Mesenchymal stem cell (in vitro differentiated cells and primary cell): ENCODE data around the gene KIAA0753.

Experiments
- DNase-seq: peaks from one replicate; pipeline ENCODE4 v3.0.0-alpha.2; 2013
- H2AFZ ChIP-seq: one replicate; pipeline ENCODE4 v1.6.1; 2013; ENCODE audit warnings: low read depth, mild to moderate bottlenecking, control low read depth, inconsistent platforms, low read length, moderate library complexity
- H2AK5ac ChIP-seq: 2 replicates; pipeline ENCODE4 v1.6.1; 2013; ENCODE audit warnings: low read length, moderate library complexity, mild to moderate bottlenecking, inconsistent platforms; ENCODE audit not compliant: severe bottlenecking
- H2BK120ac ChIP-seq: one replicate; pipeline ENCODE4 v1.6.1; 2013; ENCODE audit warnings: low read depth, mild to moderate bottlenecking, inconsistent platforms, low read length, moderate library complexity
- H2BK12ac ChIP-seq, 2 experiments: one replicate each; pipeline ENCODE4 v1.6.1; 2013; ENCODE audit warnings: inconsistent platforms in 2 of 2, low read length in 2 of 2, mild to moderate bottlenecking in 2 of 2, moderate library complexity in 2 of 2, control low read depth in 1 of 2
- H2BK15ac ChIP-seq: one replicate; pipeline ENCODE4 v1.6.1; 2013; ENCODE audit warnings: mild to moderate bottlenecking, low read depth, inconsistent platforms; ENCODE audit not compliant: poor library complexity, severe bottlenecking
- H2BK5ac ChIP-seq: 2 replicates; pipeline ENCODE4 v1.6.1; 2013; ENCODE audit warnings: low read depth, mild to moderate bottlenecking, low read length, control low read depth, inconsistent platforms; ENCODE audit not compliant: poor library complexity, severe bottlenecking
- H3K14ac ChIP-seq, 2 experiments: one replicate each; pipeline ENCODE4 v1.6.1; 2013; ENCODE audit warnings: inconsistent platforms in 2 of 2, low read length in 2 of 2, control low read depth in 1 of 2, mild to moderate bottlenecking in 1 of 2, moderate library complexity in 1 of 2
- H3K18ac ChIP-seq, 2 experiments: one replicate each; pipeline ENCODE4 v1.6.1; 2013; ENCODE audit warnings: inconsistent platforms in 2 of 2, low read length in 2 of 2, control low read depth in 1 of 2, low read depth in 1 of 2, mild to moderate bottlenecking in 1 of 2
- H3K23ac ChIP-seq, 2 experiments: one replicate each; pipeline ENCODE4 v1.6.1; 2013; ENCODE audit warnings: inconsistent platforms in 2 of 2, low read length in 2 of 2, mild to moderate bottlenecking in 2 of 2, moderate library complexity in 2 of 2, control low read depth in 1 of 2
- H3K27ac ChIP-seq: 2 replicates; pipeline ENCODE4 v1.5.1; 2013; ENCODE audit warnings: mild to moderate bottlenecking, moderate library complexity, low read length, control low read depth, inconsistent platforms; ENCODE audit not compliant: poor library complexity, severe bottlenecking
- H3K27me3 ChIP-seq, 2 experiments: 2 replicates each; pipeline versions ENCODE4 v1.6.1 to v1.7.0; 2013; ENCODE audit warnings: low read length in 2 of 2, mild to moderate bottlenecking in 2 of 2, moderate library complexity in 2 of 2, control low read depth in 1 of 2, inconsistent platforms in 1 of 2; ENCODE audit not compliant: control insufficient read depth in 1 of 2, insufficient read depth in 1 of 2
- H3K36me3 ChIP-seq, 2 experiments: 2 replicates each; pipeline versions ENCODE4 v1.6.1 to v1.7.0; 2013; ENCODE audit warnings: low read length in 2 of 2, control low read depth in 1 of 2, inconsistent platforms in 1 of 2, low read depth in 1 of 2, mild to moderate bottlenecking in 1 of 2; ENCODE audit not compliant: insufficient read depth in 2 of 2, control insufficient read depth in 1 of 2
- H3K4ac ChIP-seq, 2 experiments: one replicate each; pipeline ENCODE4 v1.6.1; 2013; ENCODE audit warnings: inconsistent platforms in 2 of 2, low read length in 2 of 2, mild to moderate bottlenecking in 2 of 2, moderate library complexity in 2 of 2, control low read depth in 1 of 2, low read depth in 1 of 2
- H3K4me1 ChIP-seq: 2 replicates; pipeline ENCODE4 v1.6.1; 2013; ENCODE audit warnings: low read depth, low read length, control low read depth; ENCODE audit not compliant: control insufficient read depth, insufficient read depth
- H3K4me2 ChIP-seq: 2 replicates; pipeline ENCODE4 v1.6.1; 2013; ENCODE audit warnings: low read length, mild to moderate bottlenecking, inconsistent platforms; ENCODE audit not compliant: poor library complexity, severe bottlenecking
- H3K4me3 ChIP-seq, 2 experiments: 2 replicates each; pipeline versions ENCODE4 v1.5.1 to v1.7.0; 2013; ENCODE audit warnings: low read length in 2 of 2, mild to moderate bottlenecking in 2 of 2, control low read depth in 1 of 2, low read depth in 1 of 2; ENCODE audit not compliant: insufficient read depth in 1 of 2
- H3K79me1 ChIP-seq: replicated peaks from 2 replicates; pipeline ENCODE4 v1.6.1; 2013; ENCODE audit warnings: mild to moderate bottlenecking, control low read depth, low read length, inconsistent platforms; ENCODE audit not compliant: poor library complexity, severe bottlenecking
- H3K9ac ChIP-seq: 2 replicates; pipeline ENCODE4 v1.7.0; 2013; ENCODE audit warnings: mild to moderate bottlenecking, low read length, moderate library complexity
- H3K9me3 ChIP-seq: 2 replicates; pipeline ENCODE4 v1.7.0; 2013; ENCODE audit warnings: mild to moderate bottlenecking, low read length; ENCODE audit not compliant: control insufficient read depth
- H4K8ac ChIP-seq: one replicate; pipeline ENCODE4 v1.6.1; 2013; ENCODE audit warnings: inconsistent platforms, mild to moderate bottlenecking, low read length, moderate library complexity
- H4K91ac ChIP-seq: one replicate; pipeline ENCODE4 v1.6.1; 2013; ENCODE audit warnings: mild to moderate bottlenecking, low read length, inconsistent platforms
- WGBS: methylation state at CpG from one replicate; pipeline ENCODE4 v1.1.7; 2013; ENCODE audit warnings: mixed read lengths; 5-methylcytosine and 5-hydroxymethylcytosine counted together

The KIAA0753 gene

GRCh38 chr17:6633263-6633662 lies 7.2 kb downstream of the KIAA0753 start:
- no peak overlapping the region for H3K4me3 ChIP-seq
- H2BK15ac ChIP-seq = no peak overlapping the region
- no peak overlapping the region for H3K23ac ChIP-seq
- no peak overlapping the region for H3K9ac ChIP-seq
- H3K36me3 ChIP-seq = peaks cover 24 to 71% of the 10 kb centered on the region in 2 experiments
- H3K14ac ChIP-seq = no peak overlapping the region
- no peak overlapping the region for H4K91ac ChIP-seq
- H2AFZ ChIP-seq = no peak overlapping the region
- H2BK12ac ChIP-seq = no peak overlapping the region
- H2BK120ac ChIP-seq = no peak overlapping the region
- no peak overlapping the region for H3K4me2 ChIP-seq
- peaks cover 14% of the 10 kb centered on the region for H3K4me1 ChIP-seq
- no peak overlapping the region for H3K27ac ChIP-seq
- peaks cover 42% of the 10 kb centered on the region for H3K79me1 ChIP-seq
- H3K27me3 ChIP-seq = no peaks in the 10 kb centered on the region
- DNase-seq = no peak
- no peak overlapping the region for H3K18ac ChIP-seq
- no peak overlapping the region for H2BK5ac ChIP-seq
- no peak overlapping the region for H3K4ac ChIP-seq
- no peak overlapping the region for H4K8ac ChIP-seq
- H2AK5ac ChIP-seq = no peak overlapping the region
- H3K9me3 ChIP-seq = peaks cover 6% of the 10 kb centered on the region
- 100% methylated on average over 1 of the region's 3 CpGs for WGBS

GRCh38 chr17:6632530-6632929 lies 8.0 kb downstream of the KIAA0753 start:
- no peak overlapping the region for H3K23ac ChIP-seq
- no peak overlapping the region for H3K9ac ChIP-seq
- H2BK120ac ChIP-seq = no peak overlapping the region
- peaks cover 6% of the 10 kb centered on the region for H3K9me3 ChIP-seq
- peaks cover 22 to 78% of the 10 kb centered on the region in 2 experiments for H3K36me3 ChIP-seq
- H2AFZ ChIP-seq = no peak overlapping the region
- no peak overlapping the region for H3K14ac ChIP-seq
- peaks cover 38% of the 10 kb centered on the region for H3K79me1 ChIP-seq
- H3K4me3 ChIP-seq = no peak overlapping the region
- peaks cover 6% of the 10 kb centered on the region for H3K4me1 ChIP-seq
- H2BK12ac ChIP-seq = no peak overlapping the region
- H3K27ac ChIP-seq = no peak overlapping the region
- no peak overlapping the region for H2BK5ac ChIP-seq
- no peak overlapping the region for H2BK15ac ChIP-seq
- no peak overlapping the region for H4K91ac ChIP-seq
- no peak overlapping the region for H3K18ac ChIP-seq
- no peak overlapping the region for H4K8ac ChIP-seq
- DNase-seq = no peak
- no peak overlapping the region for H3K4ac ChIP-seq
- no peak overlapping the region for H2AK5ac ChIP-seq
- no peaks in the 10 kb centered on the region for H3K27me3 ChIP-seq
- H3K4me2 ChIP-seq = no peak overlapping the region

- H2BK5ac ChIP-seq = no peak overlapping the region
- H3K4me3 ChIP-seq = no peak overlapping the region
- no peak overlapping the region for H3K4ac ChIP-seq
- no peak overlapping the region for H3K27ac ChIP-seq
- H2BK120ac ChIP-seq = no peak overlapping the region
- H2BK12ac ChIP-seq = no peak overlapping the region
- H3K27me3 ChIP-seq = no peaks in the 10 kb centered on the region
- no peak overlapping the region for H2BK15ac ChIP-seq
- H3K9ac ChIP-seq = no peak overlapping the region
- no peak overlapping the region for H3K14ac ChIP-seq
- H2AFZ ChIP-seq = no peak overlapping the region
- H4K91ac ChIP-seq = no peak overlapping the region
- H3K36me3 ChIP-seq = peaks cover 8 to 91% of the 10 kb centered on the region in 2 experiments
- peaks cover 6% of the 10 kb centered on the region for H3K9me3 ChIP-seq
- no peak overlapping the region for H4K8ac ChIP-seq
- WGBS = no CpG with 5 or more reads among the region's 1 CpG
- DNase-seq = no peak
- H2AK5ac ChIP-seq = no peak overlapping the region
- no peak overlapping the region for H3K18ac ChIP-seq
- no peaks in the 10 kb centered on the region for H3K4me1 ChIP-seq
- H3K4me2 ChIP-seq = no peak overlapping the region
- H3K23ac ChIP-seq = no peak overlapping the region
- H3K79me1 ChIP-seq = peaks cover 25% of the 10 kb centered on the region
Measured at GRCh38 chr17:6630390-6630789, 10.1 kb downstream of the KIAA0753 start.

- H3K9me3 ChIP-seq = no peaks in the 10 kb centered on the region
- H2AFZ ChIP-seq = no peak overlapping the region
- H4K8ac ChIP-seq = no peak overlapping the region
- no peak overlapping the region for H2BK15ac ChIP-seq
- DNase-seq = no peak
- H2BK120ac ChIP-seq = no peak overlapping the region
- no peak overlapping the region for H2BK5ac ChIP-seq
- no peaks in the 10 kb centered on the region for H3K27me3 ChIP-seq
- peaks cover 28% of the 10 kb centered on the region for H3K79me1 ChIP-seq
- no peak overlapping the region for H3K4me2 ChIP-seq
- no peak overlapping the region for H3K23ac ChIP-seq
- H3K36me3 ChIP-seq = peaks cover 8 to 89% of the 10 kb centered on the region in 2 experiments
- no peak overlapping the region for H4K91ac ChIP-seq
- no peak overlapping the region for H3K18ac ChIP-seq
- H3K27ac ChIP-seq = no peak overlapping the region
- H2BK12ac ChIP-seq = no peak overlapping the region
- 31% methylated on average over 1 of the region's 1 CpG for WGBS
- no peak overlapping the region for H3K14ac ChIP-seq
- no peaks in the 10 kb centered on the region for H3K4me1 ChIP-seq
- no peak overlapping the region for H3K4ac ChIP-seq
- H3K4me3 ChIP-seq = no peak overlapping the region
- no peak overlapping the region for H3K9ac ChIP-seq
- no peak overlapping the region for H2AK5ac ChIP-seq
Measured at GRCh38 chr17:6627019-6627418, 13.5 kb downstream of the KIAA0753 start.
